Kidney (tissue), 14 donors: ENCODE results near the gene CD46. TPM values are rescaled to one million over a fixed set of nuclear protein-coding genes. Genes with fewer than 3 reads are reported as not detected.

ENCODE experiments used
- DNase-seq, 5 donors: peaks; one replicate each; pipeline ENCODE4 v3.0.0-alpha.2; 2013 to 2020
- FAIRE-seq: peaks from 2 replicates; lab custom pipeline; 2012; peaks lifted over from hg19 to GRCh38; lab: Jason Lieb, UNC
- H3K27ac ChIP-seq, 2 donors: one replicate each; pipeline ENCODE4 v1.7.0; 2013; ENCODE audit warnings: low read depth in 2 of 2, low read length in 2 of 2, inconsistent platforms in 1 of 2
- H3K27me3 ChIP-seq: one replicate; pipeline ENCODE4 v1.7.1; 2013; ENCODE audit warnings: low read length, inconsistent platforms; ENCODE audit not compliant: control insufficient read depth, insufficient read depth
- H3K36me3 ChIP-seq, 3 donors: one replicate each; pipeline versions ENCODE4 v1.7.0 to v1.7.1; 2013; ENCODE audit warnings: low read length in 3 of 3, control low read depth in 1 of 3, inconsistent platforms in 1 of 3; ENCODE audit not compliant: insufficient read depth in 3 of 3, control insufficient read depth in 2 of 3
- H3K4me1 ChIP-seq, 3 donors: one replicate each; pipeline versions ENCODE4 v1.7.0 to v1.7.1; 2013; ENCODE audit warnings: low read length in 3 of 3, inconsistent platforms in 1 of 3, low read depth in 1 of 3; ENCODE audit not compliant: control insufficient read depth in 2 of 3, insufficient read depth in 2 of 3
- H3K4me3 ChIP-seq, 3 donors: one replicate each; pipeline versions ENCODE4 v1.7.0 to v1.8.1; 2013; ENCODE audit warnings: low read length in 3 of 3, control low read depth in 1 of 3, inconsistent platforms in 1 of 3
- H3K9ac ChIP-seq, 3 donors: one replicate each; pipeline versions ENCODE4 v1.7.0 to v1.7.1; 2013; ENCODE audit warnings: low read length in 3 of 3, control low read depth in 1 of 3, inconsistent platforms in 1 of 3
- H3K9me3 ChIP-seq, 3 donors: one replicate each; pipeline versions ENCODE4 v1.7.0 to v1.7.1; 2013; ENCODE audit warnings: low read length in 3 of 3, control low read depth in 1 of 3, inconsistent platforms in 1 of 3; ENCODE audit not compliant: control insufficient read depth in 2 of 3, insufficient read depth in 1 of 3
- CTCF ChIP-seq: IDR thresholded peaks from 3 replicates; pipeline ENCODE4 v1.5.1; 2012; ENCODE audit warnings: mild to moderate bottlenecking, moderate library complexity, borderline replicate concordance; ENCODE audit not compliant: insufficient read depth; ENCODE audit errors: extremely low read depth
- intact Hi-C: fragments of 100-400 bp; cut with DNase I; formaldehyde crosslinking; loops from one replicate; pipeline ENCODE4 v1.11.1; 2022
- polyA plus RNA-seq: library from polyadenylated mRNA; stranded (reverse); fragments of 350-450 nt; fragmentation: Illumina TruSeq; extraction: RNeasy Lipid Tissue Mini Kit (QIAGEN cat#74804); gene quantifications from one replicate; pipeline ENCODE4 v1.2.3, GENCODE V29; 2014; ENCODE audit warnings: low read depth, low replicate concordance; ENCODE audit not compliant: insufficient read depth
- total RNA-seq: library from RNA; stranded (reverse); fragmentation: NEBNext Ultra II Directional; extraction: Animal tissue kit (Norgen Biotek cat#: 25700); gene quantifications from one replicate; pipeline ENCODE4 v1.2.1, GENCODE V29; 2021
- donor health status: control.
- donor health status: control.
- donor health status: control.
- donor health status: control.
- donor health status: control.
- donor health status: DM: yes; HTN: yes; CAD: no.
- donor health status: Normal renal cell carcinoma (clear cell type).

Gene CD46
- total and polyA plus RNA-seq, 2 donors from 2014 or later, result 119 to 269 TPM

- H3K9ac ChIP-seq, result no peak overlapping the region
- no peaks in the 10 kb centered on the region for H3K27me3 ChIP-seq
- DNase-seq (no peak), FAIRE-seq (no peak)
- H3K27ac ChIP-seq, result no peak overlapping the region
- no peak for TF ChIP-seq CTCF
- intact Hi-C loops, result no loop called here
- H3K4me3 ChIP-seq, result no peak overlapping the region
- H3K9me3 ChIP-seq, result no peaks in the 10 kb centered on the region
- H3K36me3 ChIP-seq, result peaks cover 4 to 7% (median 4%) of the 10 kb centered on the region in 3 donors
- H3K4me1 ChIP-seq, result no peaks in the 10 kb centered on the region
Observed at GRCh38 chr1:207794861-207795260, 43.0 kb downstream of the CD46 start.

GRCh38 chr1:207797229-207797973, 45.5 kb downstream of the CD46 start:
- Histone ChIP-seq H3K27ac (no peak overlapping the region), H3K9me3 (no peaks in the 10 kb centered on the region), H3K36me3 (peaks cover 5 to 15% (median 12%) of the 10 kb centered on the region in 3 donors), H3K4me1 (no peaks in the 10 kb centered on the region), H3K27me3 (no peaks in the 10 kb centered on the region), H3K4me3 (no peak overlapping the region), H3K9ac (no peak overlapping the region)
- intact Hi-C loops, result no loop called here
- FAIRE-seq (peak; percentile 97), DNase-seq (peak in 4 of 5 donors; percentile 68 to 90 (median 78))
- TF ChIP-seq CTCF, result peak; percentile 81

- Histone ChIP-seq H3K27me3 (no peaks in the 10 kb centered on the region), H3K36me3 (peaks cover 3 to 27% (median 14%) of the 10 kb centered on the region in 3 donors), H3K9me3 (no peaks in the 10 kb centered on the region), H3K4me3 (no peak overlapping the region), H3K27ac (no peak overlapping the region), H3K9ac (no peak overlapping the region), H3K4me1 (peaks cover 0 to 3% (median 0%) of the 10 kb centered on the region in 3 donors)
- intact Hi-C loops, result no loop called here
- peak in 1 of 5 donors; percentile 53 for DNase-seq
- TF ChIP-seq CTCF, result no peak
- FAIRE-seq, result no peak
Observed at GRCh38 chr1:207798847-207799246, 47.0 kb downstream of the CD46 start.
